HepG2 (cell line): Measurements from ENCODE around the gene FAM81A. TPM values are rescaled to one million over a fixed set of nuclear protein-coding genes. Genes with fewer than 3 reads are reported as not detected.

Experiments
- ATAC-seq: fragments of 200-7000 bp; cut with Tn5 transposase; 3 replicates; pipeline ENCODE4 v1.9.1; 2020; ENCODE audit warnings: mild to moderate bottlenecking, moderate library complexity
- BruUV-seq: library from RNA; stranded (reverse); fragments of 400-500 nt; replicated peaks from 2 replicates; lab custom pipeline; 2021; lab: Mats Ljungman, UMichigan
- CTCF ChIA-PET: fragments of 300-600 bp; formaldehyde crosslinking; extraction: SDS; loops from one replicate; lab custom pipeline; 2021; ENCODE audit warnings: low total read pairs, inconsistent platforms, low intra/inter-chr PET ratio; lab: Yijun Ruan, JAX
- POLR2A ChIA-PET: fragments of 350-600 bp; sonication (Branson Sonifier 250); formaldehyde crosslinking; loops from one replicate; lab custom pipeline; 2020; ENCODE audit warnings: antibody characterized with exemption, inconsistent platforms; lab: Yijun Ruan, JAX
- DNase-seq: peaks from one replicate; pipeline ENCODE4 v3.0.0-alpha.2; 2015; ENCODE audit warnings: low spot score
- FAIRE-seq: peaks from 3 replicates; lab custom pipeline; 2011; peaks lifted over from hg19 to GRCh38; lab: Jason Lieb, UNC
- H2AFZ ChIP-seq: one replicate; pipeline ENCODE4 v1.6.1; 2011; ENCODE audit warnings: low read length, inconsistent platforms
- H3K27ac ChIP-seq: fragments of 300-600 bp; 3 replicates; pipeline ENCODE4 v1.8.0; 2011; ENCODE audit warnings: mixed run types, mild to moderate bottlenecking, mixed read lengths, low read length, inconsistent platforms; ENCODE audit not compliant: insufficient read depth; ENCODE audit errors: extremely low read length
- H3K27me3 ChIP-seq, 2 experiments: fragments of 200-600 bp in 1 of 2; 2 replicates in 1 of 2; 3 replicates in 1 of 2; pipeline versions ENCODE4 v1.6.0 to v1.8.0; 2011; ENCODE audit warnings: low read length in 2 of 2, mild to moderate bottlenecking in 2 of 2, moderate library complexity in 2 of 2, inconsistent platforms in 1 of 2; ENCODE audit not compliant: insufficient read depth in 2 of 2, control insufficient read depth in 1 of 2
- H3K36me3 ChIP-seq, 2 experiments: fragments of 200-600 bp in 1 of 2; replicated peaks in 1 of 2; 2 replicates in 1 of 2; 3 replicates in 1 of 2; pipeline versions ENCODE4 v1.5.1 to v1.8.0; 2011; ENCODE audit warnings: low read length in 2 of 2, inconsistent platforms in 1 of 2; ENCODE audit not compliant: insufficient read depth in 2 of 2, control insufficient read depth in 1 of 2
- H3K4me1 ChIP-seq: 2 replicates; pipeline ENCODE4 v1.5.1; 2012; ENCODE audit warnings: low read length, inconsistent platforms; ENCODE audit not compliant: insufficient read depth
- H3K4me2 ChIP-seq: 2 replicates; pipeline ENCODE4 v1.6.0; 2011; ENCODE audit warnings: low read depth, low read length, inconsistent platforms
- H3K4me3 ChIP-seq, 3 experiments: fragments of 200-600 bp in 1 of 3; sonication (generic), shearing (Covaris generic) in 1 of 3; replicated peaks in 1 of 3; 2 replicates each; pipeline ENCODE4 v1.5.1; 2011 to 2016; ENCODE audit warnings: low read length in 3 of 3, inconsistent platforms in 2 of 3, low read depth in 2 of 3, mild to moderate bottlenecking in 2 of 3, control low read depth in 1 of 3, mixed read lengths in 1 of 3; ENCODE audit not compliant: insufficient read depth in 1 of 3
- H3K79me2 ChIP-seq: one replicate; pipeline ENCODE4 v1.6.1; 2011; ENCODE audit warnings: low read length, inconsistent platforms; ENCODE audit not compliant: insufficient read depth
- H3K9ac ChIP-seq: 2 replicates; pipeline ENCODE4 v1.6.0; 2011; ENCODE audit warnings: mild to moderate bottlenecking, low read depth, low read length, inconsistent platforms; ENCODE audit not compliant: insufficient read depth
- H3K9me3 ChIP-seq: 2 replicates; pipeline ENCODE4 v1.5.1; 2012; ENCODE audit warnings: mild to moderate bottlenecking, low read length
- H4K20me1 ChIP-seq: 2 replicates; pipeline ENCODE4 v1.6.0; 2011; ENCODE audit warnings: inconsistent platforms, mild to moderate bottlenecking, low read length, moderate library complexity; ENCODE audit not compliant: insufficient read depth
- ARID2 ChIP-seq: sonication (generic); formaldehyde crosslinking; IDR thresholded peaks from 2 replicates; pipeline ENCODE4 v1.8.1; 2022; ENCODE audit warnings: mild to moderate bottlenecking, missing genetic modification reagents, borderline replicate concordance
- MZF1 ChIP-seq: sonication (generic); formaldehyde crosslinking; IDR thresholded peaks from 2 replicates; pipeline ENCODE4 v1.8.1; 2023; ENCODE audit warnings: mild to moderate bottlenecking, missing genetic modification reagents, borderline replicate concordance
- NR1H2 ChIP-seq: sonication (generic); formaldehyde crosslinking; IDR thresholded peaks from 2 replicates; pipeline ENCODE4 v1.8.1; 2022; ENCODE audit warnings: low read depth, missing genetic modification reagents, borderline replicate concordance
- NR2C2 ChIP-seq: sonication (generic); formaldehyde crosslinking; IDR thresholded peaks from 2 replicates; pipeline ENCODE4 v1.4.0; 2020; ENCODE audit warnings: missing genetic modification reagents, mild to moderate bottlenecking, moderate library complexity, borderline replicate concordance
- PAWR ChIP-seq: sonication (generic); formaldehyde crosslinking; IDR thresholded peaks from 2 replicates; pipeline ENCODE4 v1.4.0; 2020; ENCODE audit warnings: missing genetic modification reagents, mild to moderate bottlenecking, borderline replicate concordance
- RELA ChIP-seq: sonication (generic); formaldehyde crosslinking; IDR thresholded peaks from 2 replicates; pipeline ENCODE4 v1.4.0; 2020; ENCODE audit warnings: missing genetic modification reagents
- ZBTB46 ChIP-seq: sonication (generic); formaldehyde crosslinking; IDR thresholded peaks from 2 replicates; pipeline ENCODE4 v1.4.0; 2020; ENCODE audit warnings: mild to moderate bottlenecking, missing genetic modification reagents, borderline replicate concordance
- ZNF563 ChIP-seq: sonication (generic); formaldehyde crosslinking; IDR thresholded peaks from 2 replicates; pipeline ENCODE4 v1.8.0; 2022; ENCODE audit warnings: mild to moderate bottlenecking, moderate library complexity, missing genetic modification reagents
- ZNF564 ChIP-seq: sonication (generic); formaldehyde crosslinking; IDR thresholded peaks from 2 replicates; pipeline ENCODE4 v1.8.1; 2023; ENCODE audit warnings: mild to moderate bottlenecking, missing genetic modification reagents
- ZNF570 ChIP-seq: sonication (generic); formaldehyde crosslinking; IDR thresholded peaks from 2 replicates; pipeline ENCODE4 v1.4.0; 2020; ENCODE audit warnings: mild to moderate bottlenecking, missing genetic modification reagents, borderline replicate concordance
- ZNF709 ChIP-seq: sonication (generic); formaldehyde crosslinking; IDR thresholded peaks from 2 replicates; pipeline ENCODE4 v1.5.0; 2020; ENCODE audit warnings: mild to moderate bottlenecking, missing genetic modification reagents
- ZNF746 ChIP-seq: sonication (generic); formaldehyde crosslinking; IDR thresholded peaks from 2 replicates; pipeline ENCODE4 v1.8.0; 2022; ENCODE audit warnings: mild to moderate bottlenecking, missing genetic modification reagents
- ZNF782 ChIP-seq: sonication (generic); formaldehyde crosslinking; IDR thresholded peaks from 2 replicates; pipeline ENCODE4 v1.4.0; 2020; ENCODE audit warnings: missing genetic modification reagents, mild to moderate bottlenecking, borderline replicate concordance
- ZNF878 ChIP-seq: sonication (generic); formaldehyde crosslinking; IDR thresholded peaks from 2 replicates; pipeline ENCODE4 v1.8.1; 2023; ENCODE audit warnings: mild to moderate bottlenecking, missing genetic modification reagents, moderate library complexity
- WGBS: methylation state at CpG from one replicate; pipeline ENCODE4 v1.1.6; 2017; ENCODE audit warnings: low lambda C conversion rate; 5-methylcytosine and 5-hydroxymethylcytosine counted together
- in situ Hi-C: cut with HindIII; loops from 2 replicates; pipeline ENCODE4 v1.10.0; 2017; ENCODE audit warnings: low pct_unique_long_range_greater_than_20kb; ENCODE audit not compliant: extremely low pct_ligation_motif_present
- intact Hi-C: fragments of 100-400 bp; cut with micrococcal nuclease; formaldehyde crosslinking; loops from one replicate; pipeline ENCODE4 v1.10.0; 2022; ENCODE audit not compliant: unreplicated experiment
- polyA plus RNA-seq, 8 experiments: library from polyadenylated mRNA; depleted of rRNA in 3 of 8; stranded (reverse) in 7 of 8; unstranded in 1 of 8; fragments of >200 nt; fragmentation: Illumina TruSeq in 4 of 8; extraction: Trizol in 4 of 8; gene quantifications; 2 replicates each; pipeline versions ENCODE4 v1.2.1 to v1.2.3, GENCODE V29; 2011 to 2016; ENCODE audit warnings: low read depth in 4 of 8, missing spikeins in 1 of 8, mixed read lengths in 1 of 8; ENCODE audit not compliant: insufficient read depth in 1 of 8
- total RNA-seq, 5 experiments: library from RNA; depleted of rRNA; stranded (reverse); fragments of >200 nt; fragmentation: Illumina TruSeq; extraction: Trizol; gene quantifications; 2 replicates each; pipeline ENCODE4 v1.2.3, GENCODE V29; 2016; ENCODE audit warnings: low read depth in 1 of 5
- TF ChIP-seq, protein P1 (sequence below): conservative IDR thresholded peaks from 2 replicates; pipeline ENCODE4 v1.6.1; 2018; ENCODE audit warnings: missing genetic modification reagents
- TF ChIP-seq, protein P2 (sequence below): IDR thresholded peaks from 2 replicates; pipeline ENCODE4 v1.6.1; 2016; ENCODE audit warnings: low read depth

Gene FAM81A
- total and polyA plus RNA-seq, 2 of the 13 experiments (the other 11 are each of a cell fraction or from before 2014, with no cell fraction given): 0.09 TPM; not detected in 1

GRCh38 chr15:59400103-59400813, 37.7 kb upstream of the FAM81A start:
- 55% methylated on average over 13 of the region's 13 CpGs for WGBS
- no peak for ATAC-seq
- no peak for FAIRE-seq
- no peaks in the 10 kb centered on the region for H4K20me1 ChIP-seq
- no peak overlapping the region; the same call in 1 of the 2 replicates for H3K4me2 ChIP-seq
- DNase-seq: no peak
- H3K36me3 ChIP-seq: no peaks in the 10 kb centered on the region
- no peaks in the 10 kb centered on the region for H3K79me2 ChIP-seq
- intact Hi-C loops (no loop called here), in situ Hi-C loops (no loop called here)
- ChIA-PET POLR2A (no interaction called here), CTCF (no interaction called here)
- H3K9me3 ChIP-seq: no peaks in the 10 kb centered on the region
- peaks cover 0 to 51% of the 10 kb centered on the region in 2 experiments; a peak in 4 of 5 replicates for H3K27me3 ChIP-seq
- no peak overlapping the region for H2AFZ ChIP-seq
- H3K4me3 ChIP-seq: no peak overlapping the region
- no peak overlapping the region for H3K27ac ChIP-seq
- H3K4me1 ChIP-seq: peaks cover 31% of the 10 kb centered on the region
- BruUV-seq: no TSS peak
- H3K9ac ChIP-seq: no peak overlapping the region
- no peak for TF ChIP-seq RELA (CRISPR knock-in tag)
- TF ChIP-seq ZNF564 (CRISPR knock-in tag): no peak
- no peak for TF ChIP-seq ZNF746 (CRISPR knock-in tag)
- no peak for TF ChIP-seq MZF1 (CRISPR knock-in tag)
- TF ChIP-seq ZBTB46 (CRISPR knock-in tag): no peak
- no peak for TF ChIP-seq PAWR
- TF ChIP-seq NR1H2 (CRISPR knock-in tag): no peak
- no peak for TF ChIP-seq ARID2 (CRISPR knock-in tag)
- TF ChIP-seq, protein P1, sequence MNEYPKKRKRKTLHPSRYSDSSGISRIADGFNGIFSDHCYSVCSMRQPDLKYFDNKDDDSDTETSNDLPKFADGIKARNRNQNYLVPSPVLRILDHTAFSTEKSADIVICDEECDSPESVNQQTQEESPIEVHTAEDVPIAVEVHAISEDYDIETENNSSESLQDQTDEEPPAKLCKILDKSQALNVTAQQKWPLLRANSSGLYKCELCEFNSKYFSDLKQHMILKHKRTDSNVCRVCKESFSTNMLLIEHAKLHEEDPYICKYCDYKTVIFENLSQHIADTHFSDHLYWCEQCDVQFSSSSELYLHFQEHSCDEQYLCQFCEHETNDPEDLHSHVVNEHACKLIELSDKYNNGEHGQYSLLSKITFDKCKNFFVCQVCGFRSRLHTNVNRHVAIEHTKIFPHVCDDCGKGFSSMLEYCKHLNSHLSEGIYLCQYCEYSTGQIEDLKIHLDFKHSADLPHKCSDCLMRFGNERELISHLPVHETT (CRISPR knock-in tag): no peak
- TF ChIP-seq NR2C2 (CRISPR knock-in tag): no peak
- TF ChIP-seq ZNF782 (CRISPR knock-in tag): no peak
- no peak for TF ChIP-seq ZNF878 (CRISPR knock-in tag)
- no peak for TF ChIP-seq ZNF709 (CRISPR knock-in tag)
- TF ChIP-seq ZNF570: no peak
- TF ChIP-seq, protein P2, sequence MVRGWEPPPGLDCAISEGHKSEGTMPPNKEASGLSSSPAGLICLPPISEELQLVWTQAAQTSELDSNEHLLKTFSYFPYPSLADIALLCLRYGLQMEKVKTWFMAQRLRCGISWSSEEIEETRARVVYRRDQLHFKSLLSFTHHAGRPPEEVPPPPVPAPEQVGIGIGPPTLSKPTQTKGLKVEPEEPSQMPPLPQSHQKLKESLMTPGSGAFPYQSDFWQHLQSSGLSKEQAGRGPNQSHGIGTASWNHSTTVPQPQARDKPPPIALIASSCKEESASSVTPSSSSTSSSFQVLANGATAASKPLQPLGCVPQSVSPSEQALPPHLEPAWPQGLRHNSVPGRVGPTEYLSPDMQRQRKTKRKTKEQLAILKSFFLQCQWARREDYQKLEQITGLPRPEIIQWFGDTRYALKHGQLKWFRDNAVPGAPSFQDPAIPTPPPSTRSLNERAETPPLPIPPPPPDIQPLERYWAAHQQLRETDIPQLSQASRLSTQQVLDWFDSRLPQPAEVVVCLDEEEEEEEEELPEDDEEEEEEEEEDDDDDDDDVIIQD: no peak
- TF ChIP-seq ZNF563 (CRISPR knock-in tag): no peak
